Glomerular visceral epithelial cell (primary cell): Measurements from ENCODE around the gene ENPP1.
A peak's percentile ranks its signal among the peaks of the same experiment; 100 is the strongest.

ENCODE experiments used
- DNase-seq: peaks from one replicate; pipeline ENCODE4 v3.0.0-alpha.2; 2016; ENCODE audit errors: extremely low spot score

The ENPP1 gene

DNA sequence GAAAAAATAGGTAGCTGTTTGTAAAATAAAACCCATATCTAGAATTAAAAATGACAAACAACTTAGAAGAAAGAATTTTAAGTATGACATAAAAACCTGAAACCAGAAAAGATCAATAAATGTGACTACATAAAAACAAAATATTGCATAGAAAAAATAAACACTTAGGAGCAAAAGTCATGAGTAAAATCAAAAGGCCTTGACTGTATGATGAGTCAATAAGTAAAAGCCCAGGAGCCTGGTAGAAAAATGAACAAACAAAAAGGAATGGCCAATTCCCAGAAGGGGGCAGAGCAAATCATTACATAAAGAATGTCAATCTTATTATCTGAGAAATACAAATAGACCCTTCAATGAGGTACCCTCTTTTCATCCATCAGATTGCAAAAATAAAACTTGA, 20.7 kb upstream of the ENPP1 start:
- DNase-seq: no peak

- DNase-seq: no peak
Observed at GRCh38 chr6:131787766-131788712, 19.8 kb upstream of the ENPP1 start.

GRCh38 chr6:131789219-131789618, 18.6 kb upstream of the ENPP1 start:
- DNase-seq: no peak

GRCh38 chr6:131791476-131791875, 16.3 kb upstream of the ENPP1 start:
- no peak for DNase-seq

DNA sequence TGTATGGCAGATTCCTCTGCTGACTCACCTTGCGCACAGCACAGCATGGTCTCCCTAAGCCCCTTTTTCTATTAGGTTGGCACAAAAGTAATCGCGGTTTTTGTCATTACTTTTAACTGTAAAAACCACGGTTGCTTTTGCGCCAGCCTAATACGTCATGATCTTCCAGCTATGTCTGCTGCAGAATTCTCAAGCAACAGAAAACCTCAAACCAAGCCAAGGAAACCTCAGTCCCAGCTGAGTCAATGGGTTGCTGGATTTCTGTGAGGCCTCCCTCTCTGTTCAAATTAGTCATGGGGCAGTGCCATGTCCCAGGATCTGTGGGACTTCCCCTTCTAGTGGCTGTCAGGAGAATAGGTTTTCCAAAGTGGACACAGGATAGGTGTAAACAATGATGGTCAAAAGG, 15.7 kb upstream of the ENPP1 start:
- DNase-seq: peak; percentile 49

GRCh38 chr6:131795366-131795765, 12.5 kb upstream of the ENPP1 start:
- no peak for DNase-seq

GRCh38 chr6:131802347-131802746, 5.5 kb upstream of the ENPP1 start:
- no peak for DNase-seq

GRCh38 chr6:131803007-131803769, 4.6 kb upstream of the ENPP1 start:
- no peak for DNase-seq

GRCh38 chr6:131804131-131804530, 3.7 kb upstream of the ENPP1 start:
- DNase-seq: no peak

DNA sequence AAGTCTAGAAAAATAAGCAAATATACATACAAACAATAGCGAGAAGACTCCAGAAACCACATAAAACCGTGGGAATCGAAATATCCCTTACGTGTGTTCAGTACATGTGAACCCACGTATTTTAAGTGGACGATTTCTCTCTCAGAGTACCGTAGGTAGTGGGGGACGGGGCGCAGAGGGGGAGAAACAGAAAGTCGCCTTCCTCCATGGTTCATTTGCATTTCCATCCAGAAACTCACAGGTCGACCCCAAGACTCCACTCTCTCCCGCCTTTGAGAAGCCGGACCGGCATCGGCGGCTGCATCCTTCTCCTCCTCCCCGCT, 538 bp upstream of the ENPP1 start:
- DNase-seq: no peak

GRCh38 chr6:131808460-131809269, 845 bp downstream of the ENPP1 start:
- DNase-seq: no peak

- DNase-seq: no peak
Observed at GRCh38 chr6:131811500-131811899, 3.7 kb downstream of the ENPP1 start.

GRCh38 chr6:131813991-131814390, 6.2 kb downstream of the ENPP1 start:
- no peak for DNase-seq

DNA sequence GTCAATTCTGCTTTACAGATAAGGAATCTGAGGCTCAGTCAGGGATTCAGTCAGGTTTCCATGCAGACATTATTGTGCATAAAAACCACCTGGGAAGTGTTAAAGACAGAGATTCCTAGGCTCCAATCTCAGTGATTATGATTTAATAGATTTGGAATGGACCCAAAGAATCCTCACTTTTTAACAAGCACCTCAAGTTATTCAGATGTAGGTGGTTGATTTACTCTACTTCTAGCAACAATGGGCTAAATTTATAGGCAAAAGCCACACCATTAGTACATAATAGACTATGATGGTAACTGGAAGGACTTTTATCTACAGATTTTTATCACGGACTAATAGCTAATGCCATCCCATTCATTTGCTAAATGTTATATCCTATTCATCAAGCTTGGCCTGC, 9.0 kb downstream of the ENPP1 start:
- no peak for DNase-seq

GRCh38 chr6:131819572-131820124, 11.8 kb downstream of the ENPP1 start:
- peak; percentile 49 for DNase-seq

GRCh38 chr6:131821010-131821807, 13.4 kb downstream of the ENPP1 start:
- DNase-seq: no peak

GRCh38 chr6:131822119-131822518, 14.3 kb downstream of the ENPP1 start:
- DNase-seq: no peak

DNA sequence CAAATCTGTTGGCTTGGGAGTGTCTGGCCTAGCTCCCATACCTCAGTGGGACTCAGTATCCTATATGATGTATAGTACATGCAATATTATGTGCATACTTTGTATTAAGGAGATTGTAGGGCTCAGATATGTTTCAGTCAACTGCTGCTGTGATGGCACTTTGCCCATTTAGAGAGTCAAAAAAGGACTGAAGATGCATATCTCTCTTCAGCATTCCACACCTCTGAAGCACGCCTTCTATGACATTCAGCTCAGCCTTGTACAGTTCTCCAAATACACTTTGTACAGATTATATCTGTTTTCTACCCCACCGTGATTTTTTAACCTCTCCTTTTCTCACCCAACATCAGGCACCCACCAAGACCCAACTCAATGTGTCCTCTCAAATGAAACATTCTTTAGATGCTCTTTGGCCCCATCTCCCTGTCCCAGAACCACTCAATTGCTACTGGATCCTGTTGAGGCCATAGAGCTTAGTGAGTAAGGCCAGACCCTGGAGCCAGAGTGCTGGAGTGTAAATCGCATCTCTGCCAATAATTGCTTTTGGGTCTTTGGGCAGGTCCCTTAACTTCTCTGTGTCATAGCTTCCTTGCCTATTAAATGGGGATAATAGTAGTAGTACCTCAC, 15.6 kb downstream of the ENPP1 start:
- DNase-seq: no peak

DNA sequence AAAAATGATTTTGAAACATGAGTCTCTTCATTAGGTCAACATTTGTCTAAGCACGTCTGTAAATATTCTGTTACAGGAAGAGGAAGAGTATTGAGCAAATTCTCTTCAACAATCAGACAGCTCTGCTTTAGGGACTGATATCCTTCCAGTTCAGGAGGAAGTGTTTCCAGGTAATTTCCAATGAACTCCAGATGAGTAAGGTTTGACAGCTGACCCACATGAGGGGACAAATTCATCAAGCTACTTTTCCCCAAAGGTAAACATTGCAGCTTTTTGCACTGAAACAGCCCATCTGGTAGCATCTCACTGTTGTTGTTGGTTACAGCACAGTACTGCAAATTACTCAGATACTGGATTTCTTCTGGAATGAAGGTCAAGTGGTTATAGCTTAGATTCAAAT, 18.1 kb downstream of the ENPP1 start:
- DNase-seq: no peak

DNA sequence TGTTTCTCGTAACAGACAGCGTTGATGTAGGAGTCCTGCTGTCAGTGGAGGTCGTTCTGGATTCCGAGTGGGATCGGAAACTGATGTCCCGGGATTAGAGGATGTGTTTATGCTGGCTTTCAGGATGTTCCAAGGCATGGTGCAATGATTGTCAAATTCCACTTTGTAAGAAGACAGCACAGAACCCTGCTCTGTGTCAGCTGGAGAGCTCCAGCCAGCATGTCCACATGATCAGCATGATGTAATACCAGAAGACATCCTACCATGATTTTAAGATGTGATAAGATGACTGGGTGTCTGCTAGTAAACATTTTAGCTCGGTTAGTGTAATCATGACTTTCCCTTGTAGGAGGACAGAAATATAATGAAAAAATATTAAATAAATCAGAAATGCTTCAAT, 20.3 kb downstream of the ENPP1 start:
- DNase-seq: no peak

GRCh38 chr6:131828951-131829350, 21.1 kb downstream of the ENPP1 start:
- DNase-seq: no peak
